NCI-H774 (cell line): Measurements from ENCODE around the gene POLE.

Source experiments
- DNase-seq: peaks from one replicate; lab custom pipeline; 2025; lab: John Stamatoyannopoulos, UW

Gene POLE

GRCh38 chr12:132631666-132632065 is 55.5 kb downstream of the POLE start:
- DNase-seq, result no peak

GRCh38 chr12:132630672-132631071 is 56.5 kb downstream of the POLE start:
- DNase-seq, result no peak

GRCh38 chr12:132629330-132629729 is 57.8 kb downstream of the POLE start:
- DNase-seq, result no peak

GRCh38 chr12:132625731-132626430 is 61.3 kb downstream of the POLE start:
- no peak for DNase-seq

- DNase-seq, result no peak
Measured at GRCh38 chr12:132624910-132625630, 62.1 kb downstream of the POLE start.

GRCh38 chr12:132624186-132624855 is 62.8 kb downstream of the POLE start:
- DNase-seq, result no peak

- DNase-seq, result no peak
Measured at GRCh38 chr12:132623072-132623869, 63.9 kb downstream of the POLE start.

GRCh38 chr12:132622437-132623071 is 64.6 kb downstream of the POLE start:
- DNase-seq, result no peak

- no peak for DNase-seq
Measured at GRCh38 chr12:132621657-132622435, 65.3 kb downstream of the POLE start.

- no peak for DNase-seq
Measured at GRCh38 chr12:132620899-132621656, 66.1 kb downstream of the POLE start.

GRCh38 chr12:132620113-132620898 is 66.8 kb downstream of the POLE start:
- DNase-seq, result no peak

- no peak for DNase-seq
Measured at GRCh38 chr12:132619386-132620112, 67.6 kb downstream of the POLE start.

GRCh38 chr12:132619071-132619385 is 68.1 kb downstream of the POLE start:
- DNase-seq, result no peak

- DNase-seq, result no peak
Measured at GRCh38 chr12:132618683-132619043, 68.5 kb downstream of the POLE start, which contains the start of gene P2RX2. Gene P2RX2 (plus strand): TSS chr12:132618776. CDS start chr12:132618817, 41 bp downstream.

- no peak for DNase-seq
Measured at GRCh38 chr12:132617822-132618682, 69.1 kb downstream of the POLE start.

- no peak for DNase-seq
Measured at GRCh38 chr12:132617135-132617701, 69.9 kb downstream of the POLE start.

GRCh38 chr12:132615579-132616038 is 71.5 kb downstream of the POLE start:
- no peak for DNase-seq
